OCI-M2 (cell line): ENCODE measurements around the gene PTTG1IP.
A peak's percentile ranks its signal among the peaks of the same experiment; 100 is the strongest.

Source experiments
- DNase-seq: peaks from one replicate; lab custom pipeline; 2025; ENCODE audit not compliant: unreplicated experiment; lab: John Stamatoyannopoulos, UW

Gene PTTG1IP

GRCh38 chr21:44828362-44829056 lies 45.0 kb downstream of the PTTG1IP start:
- no peak for DNase-seq

- no peak for DNase-seq
These were observed 50.3 kb downstream of the PTTG1IP start for GRCh38 chr21:44823179-44823660.

- DNase-seq: no peak
These were observed 50.9 kb downstream of the PTTG1IP start for GRCh38 chr21:44822484-44823178.

GRCh38 chr21:44820851-44821250 lies 52.6 kb downstream of the PTTG1IP start:
- no peak for DNase-seq

GRCh38 chr21:44819283-44820243 lies 53.9 kb downstream of the PTTG1IP start:
- no peak for DNase-seq

GRCh38 chr21:44818640-44819011 lies 54.9 kb downstream of the PTTG1IP start:
- DNase-seq: no peak

GRCh38 chr21:44817914-44818639 lies 55.4 kb downstream of the PTTG1IP start, which contains the start of gene SUMO3:
SUMO3 (minus strand) TSS chr21:44818062; CDS start chr21:44817968, 94 bp downstream.
- DNase-seq: no peak

- DNase-seq: peak; percentile 57
These were observed 56.0 kb downstream of the PTTG1IP start for GRCh38 chr21:44817506-44817880.

GRCh38 chr21:44816761-44817505 lies 56.6 kb downstream of the PTTG1IP start:
- DNase-seq: no peak

GRCh38 chr21:44815852-44816628 lies 57.5 kb downstream of the PTTG1IP start:
- no peak for DNase-seq

- no peak for DNase-seq
These were observed 58.3 kb downstream of the PTTG1IP start for GRCh38 chr21:44815225-44815624.

GRCh38 chr21:44814498-44815023 lies 58.9 kb downstream of the PTTG1IP start:
- DNase-seq: no peak

- DNase-seq: no peak
These were observed 59.8 kb downstream of the PTTG1IP start for GRCh38 chr21:44813727-44814126.

- DNase-seq: no peak
These were observed 60.3 kb downstream of the PTTG1IP start for GRCh38 chr21:44813149-44813548.

GRCh38 chr21:44812640-44813039 lies 60.9 kb downstream of the PTTG1IP start:
- DNase-seq: no peak

GRCh38 chr21:44810779-44811178 lies 62.7 kb downstream of the PTTG1IP start:
- no peak for DNase-seq

- no peak for DNase-seq
These were observed 67.6 kb downstream of the PTTG1IP start for GRCh38 chr21:44805859-44806258.

- DNase-seq: no peak
These were observed 68.3 kb downstream of the PTTG1IP start for GRCh38 chr21:44805226-44805625.

GRCh38 chr21:44804762-44805161 lies 68.7 kb downstream of the PTTG1IP start:
- DNase-seq: no peak
